ENCODE measurements around the gene ARHGDIG. TPM values are rescaled to one million over a fixed set of nuclear protein-coding genes. Genes with fewer than 3 reads are reported as not detected.
A peak's percentile ranks its signal among the peaks of the same experiment; 100 is the strongest.

Gene ARHGDIG
- polyA plus RNA-seq, 3 donors from 2014 or later = not detected

DNA sequence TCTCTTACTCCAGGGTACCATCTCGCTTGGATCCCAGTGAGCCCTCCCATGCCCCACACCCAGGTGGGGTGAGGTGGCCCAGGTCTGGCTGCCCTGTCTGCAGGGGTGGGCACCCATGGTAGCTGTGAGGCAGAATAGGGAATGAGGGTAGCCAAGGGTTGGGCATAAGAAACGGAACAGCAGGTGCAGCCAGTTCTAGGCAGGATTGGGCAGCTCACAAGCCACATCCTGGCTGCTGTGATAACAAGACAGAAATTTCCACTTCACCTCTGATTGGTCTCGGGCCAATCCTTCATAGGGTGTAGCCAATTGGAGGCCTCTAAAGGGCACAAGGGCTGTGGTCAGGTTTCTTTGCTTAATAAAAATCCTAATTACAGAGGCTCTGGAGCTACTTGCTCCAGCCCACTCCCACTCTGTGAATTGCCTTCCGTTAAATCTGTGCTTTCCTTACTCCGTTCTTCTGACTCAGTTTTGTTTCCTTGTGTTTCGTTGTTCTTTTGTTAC, 1.5 kb upstream of the ARHGDIG start:
- Mint-ChIP-seq H3K9me3 (no peaks in the 10 kb centered on the region), H3K4me1 (peaks cover 10 to 13% of the 10 kb centered on the region in 2 donors), H3K4me3 (peak overlapping the region in 3 of 5 donors; percentile 1 to 24 (median 18)), H3K27me3 (ENCODE audit: low read depth in 3 of 3) (peaks cover 8 to 15% (median 12%) of the 10 kb centered on the region in 3 donors), H3K27ac (no peak overlapping the region), H3K36me3 (no peaks in the 10 kb centered on the region)
- peak; percentile 38 to 44 (median 41) for DNase-seq

GRCh38 chr16:279531-279930, 860 bp upstream of the ARHGDIG start:
- Mint-ChIP-seq H3K27me3 (ENCODE audit: low read depth in 3 of 3) (peaks cover 8 to 15% (median 12%) of the 10 kb centered on the region in 3 donors), H3K9me3 (no peaks in the 10 kb centered on the region), H3K27ac (no peak overlapping the region), H3K4me3 (no peak overlapping the region), H3K36me3 (no peaks in the 10 kb centered on the region), H3K4me1 (peaks cover 10 to 13% of the 10 kb centered on the region in 2 donors)
- DNase-seq = no peak

DNA sequence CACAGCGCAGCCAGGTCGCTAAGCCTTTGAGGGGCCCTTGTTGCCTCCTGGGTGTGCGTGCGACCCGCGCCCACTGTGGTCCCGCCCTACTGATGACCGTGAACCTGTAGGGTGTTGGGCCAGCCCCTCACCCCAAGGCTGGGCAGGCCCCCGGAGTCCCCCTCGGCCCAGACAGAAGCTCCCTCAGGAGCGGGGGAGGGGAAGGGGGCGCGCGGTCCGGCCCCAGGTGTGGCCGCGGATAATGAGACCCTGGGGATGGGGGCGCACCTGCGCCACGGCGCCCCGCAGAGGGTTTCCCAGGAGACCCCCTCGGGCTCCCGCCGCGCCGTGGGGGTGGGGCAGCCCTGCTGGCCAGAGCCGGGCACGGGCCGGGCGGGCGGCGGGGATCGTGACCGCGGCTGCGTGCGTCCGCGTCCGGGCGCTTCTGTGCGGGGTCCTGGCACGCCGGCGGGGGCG, 358 bp upstream of the ARHGDIG start:
- Mint-ChIP-seq H3K9me3 (no peaks in the 10 kb centered on the region), H3K27ac (no peak overlapping the region), H3K4me3 (no peak overlapping the region), H3K36me3 (no peaks in the 10 kb centered on the region), H3K27me3 (ENCODE audit: low read depth in 3 of 3) (peaks cover 6 to 15% (median 12%) of the 10 kb centered on the region in 3 donors), H3K4me1 (peaks cover 10 to 13% of the 10 kb centered on the region in 2 donors)
- no peak for DNase-seq

DNA sequence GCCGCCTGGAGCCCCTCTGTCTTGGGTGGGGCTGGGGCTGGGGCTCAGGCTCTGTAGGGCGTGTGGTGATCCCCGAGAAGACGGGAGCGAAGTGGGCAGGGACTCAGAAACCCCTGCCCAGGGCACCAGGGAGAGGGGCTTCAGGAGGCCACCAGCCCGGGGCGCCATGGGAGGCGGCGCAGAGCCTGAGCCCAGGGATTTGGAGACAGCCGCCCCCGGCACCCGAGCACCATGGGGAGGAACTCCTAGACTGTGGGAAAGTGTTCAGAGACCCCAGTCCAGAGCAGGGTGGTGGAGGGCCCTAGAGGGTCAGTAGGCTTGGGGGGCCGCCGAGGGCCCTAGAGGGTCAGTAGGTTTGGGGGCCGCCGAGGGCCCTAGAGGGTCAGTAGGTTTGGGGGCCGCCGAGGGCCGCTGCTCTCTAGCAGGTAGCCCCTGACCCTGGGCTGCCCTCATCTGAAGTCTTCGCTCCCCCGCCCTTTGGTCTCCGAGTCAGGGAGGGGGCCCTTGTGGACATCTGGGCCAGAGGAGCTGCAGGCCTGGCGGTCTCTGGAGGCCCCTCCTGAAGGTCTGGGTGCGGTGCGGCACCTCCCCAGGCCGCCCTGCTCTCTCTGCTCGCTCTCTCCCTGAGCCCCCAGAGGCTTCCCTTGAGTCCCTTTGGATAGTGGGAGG, 734 bp downstream of the ARHGDIG start:
- no peak for DNase-seq
- H3K27ac Mint-ChIP-seq = no peak overlapping the region
- H3K9me3 Mint-ChIP-seq = no peaks in the 10 kb centered on the region
- no peak overlapping the region for H3K4me3 Mint-ChIP-seq
- H3K27me3 Mint-ChIP-seq (ENCODE audit: low read depth in 3 of 3) = peaks cover 6 to 12% (median 12%) of the 10 kb centered on the region in 3 donors
- peaks cover 10 to 12% of the 10 kb centered on the region in 2 donors for H3K4me1 Mint-ChIP-seq
- no peaks in the 10 kb centered on the region for H3K36me3 Mint-ChIP-seq

GRCh38 chr16:281660-282255, 1.4 kb downstream of the ARHGDIG start:
- H3K9me3 Mint-ChIP-seq = no peaks in the 10 kb centered on the region
- H3K27ac Mint-ChIP-seq = no peak overlapping the region
- no peak overlapping the region for H3K4me3 Mint-ChIP-seq
- no peak for DNase-seq
- H3K4me1 Mint-ChIP-seq = peaks cover 10 to 12% of the 10 kb centered on the region in 2 donors
- H3K36me3 Mint-ChIP-seq = peaks cover 0 to 4% (median 0%) of the 10 kb centered on the region in 3 donors
- peaks cover 10 to 15% (median 12%) of the 10 kb centered on the region in 3 donors for H3K27me3 Mint-ChIP-seq (ENCODE audit: low read depth in 3 of 3)

GRCh38 chr16:282491-282890, 2.1 kb downstream of the ARHGDIG start:
- H3K36me3 Mint-ChIP-seq = peaks cover 0 to 4% (median 0%) of the 10 kb centered on the region in 3 donors
- no peak overlapping the region for H3K4me3 Mint-ChIP-seq
- peaks cover 10 to 12% of the 10 kb centered on the region in 2 donors for H3K4me1 Mint-ChIP-seq
- DNase-seq = no peak
- H3K27ac Mint-ChIP-seq = no peak overlapping the region
- H3K27me3 Mint-ChIP-seq (ENCODE audit: low read depth in 3 of 3) = peaks cover 7 to 18% (median 10%) of the 10 kb centered on the region in 3 donors
- no peaks in the 10 kb centered on the region for H3K9me3 Mint-ChIP-seq

GRCh38 chr16:283033-283805, 2.8 kb downstream of the ARHGDIG start, which contains the start of gene PDIA2:
Gene PDIA2 (plus strand): TSS chr16:283164. CDS start chr16:283170, 6 bp downstream.
- H3K27ac Mint-ChIP-seq = no peak within 1 kb of the TSS
- H3K4me3 Mint-ChIP-seq = no peak within 1 kb of the TSS
- H3K27me3 Mint-ChIP-seq (ENCODE audit: low read depth in 3 of 3) = peaks cover 7 to 18% (median 13%) of the 10 kb centered on the region in 3 donors
- no peaks in the 10 kb centered on the region for H3K9me3 Mint-ChIP-seq
- H3K36me3 Mint-ChIP-seq = peaks cover 0 to 8% (median 4%) of the 10 kb centered on the region in 3 donors
- DNase-seq = no peak
- peaks cover 10 to 12% of the 10 kb centered on the region in 2 donors for H3K4me1 Mint-ChIP-seq

DNA sequence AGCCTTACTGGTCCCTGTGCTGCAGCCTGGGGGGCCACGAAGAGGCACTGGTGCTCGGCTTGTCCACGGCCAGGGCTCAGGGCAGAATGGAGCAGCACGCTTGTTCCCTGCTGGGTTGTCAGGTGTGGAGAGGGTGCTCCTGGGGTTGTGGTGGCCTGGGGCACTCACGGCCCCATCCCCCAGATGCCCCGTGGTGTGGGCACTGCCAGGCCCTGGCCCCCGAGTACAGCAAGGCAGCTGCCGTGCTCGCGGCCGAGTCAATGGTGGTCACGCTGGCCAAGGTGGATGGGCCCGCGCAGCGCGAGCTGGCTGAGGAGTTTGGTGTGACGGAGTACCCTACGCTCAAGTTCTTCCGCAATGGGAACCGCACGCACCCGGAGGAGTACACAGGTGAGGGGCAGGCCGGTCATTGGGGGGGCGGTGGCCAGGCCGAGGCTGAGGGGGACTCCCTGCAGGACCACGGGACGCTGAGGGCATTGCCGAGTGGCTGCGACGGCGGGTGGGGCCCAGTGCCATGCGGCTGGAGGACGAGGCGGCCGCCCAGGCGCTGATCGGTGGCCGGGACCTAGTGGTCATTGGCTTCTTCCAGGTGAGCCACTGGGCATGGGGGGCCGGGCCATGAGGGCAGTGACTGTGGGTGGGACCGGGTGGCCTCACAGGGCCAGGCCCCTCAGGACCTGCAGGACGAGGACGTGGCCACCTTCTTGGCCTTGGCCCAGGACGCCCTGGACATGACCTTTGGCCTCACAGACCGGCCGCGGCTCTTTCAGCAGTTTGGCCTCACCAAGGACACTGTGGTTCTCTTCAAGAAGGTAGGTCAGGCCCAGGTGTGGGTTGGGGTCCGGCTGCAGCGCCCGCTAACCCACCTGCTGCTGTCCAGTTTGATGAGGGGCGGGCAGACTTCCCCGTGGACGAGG, 4.1 kb downstream of the ARHGDIG start:
- Mint-ChIP-seq H3K4me1 (peaks cover under 1 to 4% of the 10 kb centered on the region in 2 donors), H3K9me3 (no peaks in the 10 kb centered on the region), H3K27me3 (ENCODE audit: low read depth in 3 of 3) (peaks cover 0 to 15% (median 13%) of the 10 kb centered on the region in 3 donors), H3K4me3 (no peak overlapping the region), H3K27ac (no peak overlapping the region), H3K36me3 (peaks cover 0 to 8% (median 4%) of the 10 kb centered on the region in 3 donors)
- DNase-seq = no peak

DNA sequence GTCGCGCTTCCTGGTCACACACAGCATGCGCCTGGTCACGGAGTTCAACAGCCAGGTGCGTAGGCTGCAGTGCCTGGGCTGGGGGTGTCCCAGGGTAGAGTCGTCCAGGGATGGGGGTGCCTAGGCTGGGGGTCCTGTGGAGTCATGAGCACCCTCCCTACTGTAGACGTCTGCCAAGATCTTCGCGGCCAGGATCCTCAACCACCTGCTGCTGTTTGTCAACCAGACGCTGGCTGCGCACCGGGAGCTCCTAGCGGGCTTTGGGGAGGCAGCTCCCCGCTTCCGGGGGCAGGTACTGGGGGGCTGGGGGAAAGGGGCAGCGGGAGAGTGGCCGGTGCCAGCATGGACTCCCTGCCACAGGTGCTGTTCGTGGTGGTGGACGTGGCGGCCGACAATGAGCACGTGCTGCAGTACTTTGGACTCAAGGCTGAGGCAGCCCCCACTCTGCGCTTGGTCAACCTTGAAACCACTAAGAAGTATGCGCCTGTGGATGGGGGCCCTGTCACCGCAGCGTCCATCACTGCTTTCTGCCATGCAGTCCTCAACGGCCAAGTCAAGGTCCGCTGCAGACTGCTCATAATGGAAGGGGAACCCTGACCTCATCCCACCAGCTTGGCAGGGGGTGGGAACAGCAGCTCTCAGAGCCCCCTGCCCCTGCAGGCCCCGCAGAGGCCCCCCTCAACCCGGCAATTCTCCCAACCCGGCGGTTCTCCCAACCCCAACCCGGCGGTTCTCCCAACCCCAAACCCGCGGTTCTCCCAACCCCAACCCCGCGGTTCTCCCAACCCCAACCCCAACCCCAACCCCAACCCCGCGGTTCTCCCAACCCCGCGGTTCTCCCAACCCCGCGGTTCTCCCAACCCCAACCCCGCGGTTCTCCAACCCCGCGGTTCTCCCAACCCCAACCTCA, 5.0 kb downstream of the ARHGDIG start:
- H3K27ac Mint-ChIP-seq = no peak overlapping the region

GRCh38 chr16:286491-287297, 6.3 kb downstream of the ARHGDIG start:
- DNase-seq = no peak
- peaks cover 0 to 4% of the 10 kb centered on the region in 2 donors for H3K4me1 Mint-ChIP-seq
- H3K27me3 Mint-ChIP-seq (ENCODE audit: low read depth in 3 of 3) = peaks cover 0 to 12% (median 11%) of the 10 kb centered on the region in 3 donors
- H3K9me3 Mint-ChIP-seq = no peaks in the 10 kb centered on the region
- peaks cover 0 to 11% (median 4%) of the 10 kb centered on the region in 3 donors for H3K36me3 Mint-ChIP-seq
- H3K27ac Mint-ChIP-seq = no peak overlapping the region
- no peak overlapping the region for H3K4me3 Mint-ChIP-seq

More for the DNA sequence above, 5.0 kb downstream of the ARHGDIG start:
- DNase-seq = no peak
- Mint-ChIP-seq H3K36me3 (peaks cover 0 to 8% (median 4%) of the 10 kb centered on the region in 3 donors), H3K27me3 (ENCODE audit: low read depth in 3 of 3) (peaks cover 0 to 15% (median 13%) of the 10 kb centered on the region in 3 donors), H3K9me3 (no peaks in the 10 kb centered on the region), H3K4me3 (no peak overlapping the region), H3K4me1 (peaks cover 0 to 4% of the 10 kb centered on the region in 2 donors)

DNA sequence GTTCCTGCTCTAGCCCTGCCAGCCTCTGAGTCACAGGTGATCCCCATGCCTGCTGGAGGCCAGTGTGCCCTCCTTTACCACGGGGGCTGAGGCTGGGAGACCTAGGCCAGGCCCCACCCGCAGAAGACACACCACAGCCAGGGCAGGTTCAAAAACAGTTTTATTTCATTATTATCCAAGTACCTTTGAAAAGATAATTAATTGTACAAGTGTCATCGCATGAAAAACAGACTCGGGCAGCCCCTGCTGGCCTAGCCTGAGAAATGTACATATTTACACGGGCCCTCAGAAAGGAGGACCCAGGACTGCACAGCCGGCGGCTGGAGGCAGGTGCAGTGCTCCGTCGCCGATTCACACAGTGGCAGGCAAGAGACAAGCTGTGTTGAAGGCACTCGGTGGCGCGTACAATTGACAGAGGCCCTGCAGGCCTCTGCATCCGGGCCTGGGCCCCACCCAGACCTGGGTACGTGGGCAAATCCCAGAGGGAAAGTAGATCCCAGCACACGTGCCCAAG, 7.0 kb downstream of the ARHGDIG start:
- Mint-ChIP-seq H3K27me3 (ENCODE audit: low read depth in 3 of 3) (peaks cover 0 to 16% (median 11%) of the 10 kb centered on the region in 3 donors), H3K4me1 (peaks cover 0 to 5% of the 10 kb centered on the region in 2 donors), H3K27ac (no peak overlapping the region), H3K4me3 (no peak overlapping the region), H3K9me3 (no peaks in the 10 kb centered on the region), H3K36me3 (peaks cover 0 to 13% (median 4%) of the 10 kb centered on the region in 3 donors)
- no peak for DNase-seq
